Esophagus muscularis mucosa (tissue), 3 donors: ENCODE measurements around the gene ORMDL3.

Source experiments
- EP300 ChIP-seq: sonication (generic); formaldehyde crosslinking; IDR thresholded peaks from one replicate; pipeline ENCODE4 v1.6.1; 2017; ENCODE audit warnings: antibody characterized with exemption
- TF ChIP-seq, protein P1 (sequence below), 3 experiments: fragments of 200-600 bp in 2 of 3; fragments of 450-650 bp in 1 of 3; sonication (generic) in 2 of 3; IDR thresholded peaks; one replicate each; pipeline ENCODE4 v1.5.1; 2017 to 2019; ENCODE audit warnings: antibody characterized with exemption in 3 of 3, mild to moderate bottlenecking in 2 of 3, moderate library complexity in 1 of 3

DNA sequence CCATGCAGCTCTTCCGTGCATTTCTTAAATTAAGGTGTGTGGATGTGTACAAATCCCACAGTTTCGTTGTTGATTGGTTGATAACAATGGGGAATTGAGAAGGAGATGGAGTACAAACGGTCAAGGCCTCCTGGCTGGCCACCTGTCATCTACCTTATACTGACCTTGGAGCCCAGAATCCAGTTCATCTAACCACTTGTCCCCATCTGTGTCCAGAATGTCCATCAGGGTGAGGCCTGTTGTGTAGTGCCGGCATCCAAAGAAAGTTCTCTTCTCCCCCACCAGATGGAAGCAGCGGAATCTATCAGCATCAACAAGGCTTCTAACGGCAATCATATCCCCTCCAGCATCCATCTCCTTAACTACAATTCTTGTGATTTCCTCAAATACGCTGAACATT lies 10.5 kb downstream of the ORMDL3 start:
- TF ChIP-seq, protein P1, sequence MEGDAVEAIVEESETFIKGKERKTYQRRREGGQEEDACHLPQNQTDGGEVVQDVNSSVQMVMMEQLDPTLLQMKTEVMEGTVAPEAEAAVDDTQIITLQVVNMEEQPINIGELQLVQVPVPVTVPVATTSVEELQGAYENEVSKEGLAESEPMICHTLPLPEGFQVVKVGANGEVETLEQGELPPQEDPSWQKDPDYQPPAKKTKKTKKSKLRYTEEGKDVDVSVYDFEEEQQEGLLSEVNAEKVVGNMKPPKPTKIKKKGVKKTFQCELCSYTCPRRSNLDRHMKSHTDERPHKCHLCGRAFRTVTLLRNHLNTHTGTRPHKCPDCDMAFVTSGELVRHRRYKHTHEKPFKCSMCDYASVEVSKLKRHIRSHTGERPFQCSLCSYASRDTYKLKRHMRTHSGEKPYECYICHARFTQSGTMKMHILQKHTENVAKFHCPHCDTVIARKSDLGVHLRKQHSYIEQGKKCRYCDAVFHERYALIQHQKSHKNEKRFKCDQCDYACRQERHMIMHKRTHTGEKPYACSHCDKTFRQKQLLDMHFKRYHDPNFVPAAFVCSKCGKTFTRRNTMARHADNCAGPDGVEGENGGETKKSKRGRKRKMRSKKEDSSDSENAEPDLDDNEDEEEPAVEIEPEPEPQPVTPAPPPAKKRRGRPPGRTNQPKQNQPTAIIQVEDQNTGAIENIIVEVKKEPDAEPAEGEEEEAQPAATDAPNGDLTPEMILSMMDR (IDR thresholded peaks at IDR 0.05) = no peak
- no peak for TF ChIP-seq EP300
